ENCODE results near the gene TVP23C. TPM values are rescaled to one million over a fixed set of nuclear protein-coding genes. Genes with fewer than 3 reads are reported as not detected.

TVP23C gene
- polyA plus RNA-seq, 1 donor, result 20.6 TPM

DNA sequence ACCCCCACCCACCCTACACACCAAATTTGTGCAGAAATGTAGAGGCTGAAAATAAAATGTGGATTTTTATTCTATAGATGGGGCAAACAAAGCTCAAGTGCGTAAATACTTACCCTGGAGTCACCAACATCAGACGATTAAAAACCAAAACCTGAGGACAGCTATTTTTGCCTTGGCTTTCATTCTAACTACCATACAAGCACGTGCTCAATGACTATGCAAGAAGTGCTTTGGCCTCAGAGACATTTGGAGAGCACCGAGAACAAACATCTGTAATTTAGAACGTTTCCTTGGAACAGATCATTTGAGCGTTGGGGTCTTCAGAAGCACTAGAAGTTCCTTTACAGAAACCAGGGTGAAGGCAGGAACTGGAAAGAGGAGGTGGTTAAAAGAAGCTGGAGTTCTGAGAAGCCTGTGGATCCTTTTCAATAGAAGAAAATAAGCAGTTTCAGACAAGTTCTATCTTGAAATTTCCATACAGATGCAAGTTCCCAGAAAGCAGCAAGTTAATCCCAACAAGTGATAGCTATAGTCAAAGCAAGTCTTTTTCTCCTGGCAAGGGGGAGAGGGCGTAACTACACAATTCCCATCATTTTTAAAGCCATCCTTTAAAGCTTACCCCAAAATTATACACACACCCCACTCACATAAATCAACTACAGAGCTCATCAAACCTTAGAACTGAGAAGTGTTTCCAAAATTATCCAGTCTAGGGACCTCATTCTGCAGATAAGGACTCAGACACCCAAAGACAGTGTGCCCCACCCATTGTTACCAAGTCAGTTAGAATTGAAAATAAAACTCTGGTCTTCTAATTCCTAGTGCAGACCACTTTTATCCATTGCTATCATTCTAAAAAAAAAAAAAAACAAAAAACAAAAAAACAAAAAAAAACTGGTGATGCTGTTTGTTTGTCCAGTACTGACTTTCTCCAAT, 66.3 kb downstream of the TVP23C start:
- DNase-seq, result no peak

DNA sequence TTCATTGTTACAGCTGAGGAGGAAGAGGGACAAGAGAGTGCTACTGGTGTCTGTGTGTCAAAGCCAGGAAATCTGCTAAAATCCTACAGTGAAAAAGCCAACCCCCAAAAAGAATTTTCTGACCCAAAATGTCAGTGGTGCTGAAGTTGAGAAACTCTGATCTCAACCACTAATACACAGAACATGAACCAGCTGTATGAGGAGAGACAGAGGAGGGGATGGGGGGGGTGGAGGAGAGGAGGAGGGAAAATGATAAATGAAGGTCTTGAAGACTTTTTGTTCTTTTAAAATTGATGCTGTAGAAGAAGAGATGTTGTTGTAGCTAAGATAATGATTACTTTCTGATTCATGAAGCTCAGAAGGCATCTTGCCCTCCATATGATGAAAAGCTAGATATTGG, 68.5 kb downstream of the TVP23C start:
- DNase-seq, result no peak

DNA sequence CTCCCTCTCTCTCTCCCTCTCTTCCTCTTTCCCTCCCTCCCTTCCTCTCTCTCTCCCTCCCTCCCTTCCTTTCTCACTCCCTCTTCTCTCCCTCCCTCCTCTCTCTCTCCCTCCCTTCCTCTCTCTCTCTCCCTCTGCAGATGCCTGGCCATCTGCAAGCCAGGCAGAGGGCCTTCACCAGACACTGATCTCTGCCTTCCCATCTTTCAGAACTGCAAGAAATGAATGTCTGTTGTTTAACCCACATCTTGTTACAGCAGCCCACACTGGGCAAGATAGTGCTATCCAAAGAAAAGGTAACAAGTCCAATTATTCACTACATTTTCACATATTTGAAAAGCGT, 69.6 kb downstream of the TVP23C start:
- no peak for DNase-seq

GRCh38 chr17:15492791-15493692, 70.2 kb downstream of the TVP23C start:
- no peak for DNase-seq

DNA sequence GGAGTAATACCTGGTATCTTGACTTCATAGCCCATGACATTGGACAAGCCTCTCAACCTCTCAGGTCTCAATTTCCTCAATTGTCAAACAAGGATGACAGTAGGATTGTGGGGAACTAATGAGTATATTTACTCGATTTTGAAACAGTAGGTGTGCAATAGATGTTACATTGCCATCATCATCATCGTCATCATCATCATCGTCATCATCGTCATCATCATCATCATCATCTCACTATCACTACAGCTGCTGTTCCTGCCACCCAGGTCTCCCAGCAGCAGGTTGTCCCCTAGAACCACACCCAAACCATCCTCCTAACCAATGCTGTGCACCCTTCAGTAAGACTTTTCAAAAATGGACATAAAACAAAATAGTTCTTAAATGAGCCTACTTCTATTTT, 71.1 kb downstream of the TVP23C start:
- DNase-seq, result no peak

GRCh38 chr17:15490634-15491261, 72.5 kb downstream of the TVP23C start:
- DNase-seq, result no peak

GRCh38 chr17:15488557-15488956, 74.7 kb downstream of the TVP23C start:
- no peak for DNase-seq

DNA sequence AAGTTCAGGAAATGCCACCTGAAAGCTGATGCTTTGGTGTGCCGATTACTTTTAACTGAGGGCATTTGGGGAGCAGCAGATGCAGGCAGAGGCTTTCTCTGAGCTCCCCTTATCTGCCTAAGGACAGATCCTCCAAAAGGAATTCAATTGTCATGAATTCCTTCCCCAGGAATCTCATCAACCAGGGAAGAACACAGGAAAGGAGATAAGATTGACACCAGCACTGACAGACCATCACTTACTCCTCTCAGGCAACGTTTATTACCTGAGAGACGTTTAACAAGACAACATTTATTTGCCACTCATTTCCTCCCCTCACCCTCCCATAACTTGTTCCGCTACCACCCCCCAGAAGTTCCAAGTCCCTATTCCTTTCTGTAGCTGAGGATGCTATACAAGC, 78.2 kb downstream of the TVP23C start:
- DNase-seq, result no peak

DNA sequence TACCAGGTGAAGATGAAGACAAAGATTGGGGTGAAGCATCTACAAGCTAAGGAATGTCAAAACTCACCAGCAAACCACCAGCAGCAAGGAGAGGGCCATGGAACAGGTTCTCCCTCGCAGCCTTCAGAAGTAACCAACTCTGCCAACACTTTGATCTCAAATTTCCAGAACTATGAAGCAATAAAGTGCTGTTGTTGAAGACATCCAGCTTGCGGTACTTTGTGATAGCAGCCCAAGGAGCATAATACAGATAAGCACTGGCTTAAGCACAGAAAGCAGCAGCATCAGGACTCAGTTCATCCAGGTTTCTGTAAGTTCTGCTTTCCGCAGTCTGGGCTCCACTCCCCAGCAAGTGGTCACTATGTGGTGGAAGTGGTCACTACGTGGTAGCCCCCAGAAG, 79.9 kb downstream of the TVP23C start:
- no peak for DNase-seq

DNA sequence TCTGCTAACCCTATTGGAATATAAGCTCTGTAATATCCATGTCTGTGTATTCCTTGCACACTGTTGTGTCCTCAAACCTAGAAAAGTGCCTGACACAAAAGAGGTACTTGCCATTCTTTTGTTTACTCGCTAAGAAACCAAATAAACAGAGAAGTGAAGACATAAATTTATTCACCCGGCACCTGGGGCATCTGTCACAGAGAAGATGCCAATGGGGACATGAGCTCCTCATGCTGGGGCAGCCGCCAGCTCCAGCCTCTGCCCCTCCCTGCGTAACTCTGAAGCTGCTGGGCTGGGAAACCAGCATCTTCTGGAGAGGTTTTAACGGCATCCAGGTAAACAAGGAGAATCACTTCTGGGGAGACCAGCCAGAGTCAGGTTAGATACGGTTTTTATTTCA, 80.8 kb downstream of the TVP23C start:
- DNase-seq, result no peak

GRCh38 chr17:15481481-15481880, 81.8 kb downstream of the TVP23C start:
- no peak for DNase-seq

DNA sequence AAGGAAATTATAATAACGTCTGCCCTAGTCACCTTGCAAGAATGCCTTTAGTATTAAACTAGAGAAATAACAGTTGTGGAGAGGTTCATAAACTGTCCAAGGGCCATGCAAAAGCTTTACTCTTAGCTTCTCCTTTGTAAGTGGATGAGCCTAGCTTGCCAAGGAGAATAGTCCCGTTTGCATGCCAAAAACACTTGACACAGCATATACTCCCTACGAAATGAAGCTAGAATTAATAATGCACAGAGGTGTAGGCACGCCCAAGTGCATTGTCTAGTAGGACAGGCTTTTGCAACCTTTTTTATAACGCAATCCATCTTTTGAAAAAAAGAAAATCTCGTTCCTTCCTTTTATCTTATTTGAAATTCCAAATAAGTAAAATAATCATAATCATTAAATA, 83.1 kb downstream of the TVP23C start:
- no peak for DNase-seq

- no peak for DNase-seq
Measured at GRCh38 chr17:15479703-15480102, 83.6 kb downstream of the TVP23C start.

GRCh38 chr17:15478845-15479244, 84.4 kb downstream of the TVP23C start:
- DNase-seq, result no peak

GRCh38 chr17:15475631-15476354, 87.5 kb downstream of the TVP23C start:
- no peak for DNase-seq

- no peak for DNase-seq
Measured at GRCh38 chr17:15472891-15473290, 90.4 kb downstream of the TVP23C start.

GRCh38 chr17:15470536-15470935, 92.7 kb downstream of the TVP23C start:
- DNase-seq, result no peak

GRCh38 chr17:15469260-15469659, 94.0 kb downstream of the TVP23C start:
- DNase-seq, result no peak

DNA sequence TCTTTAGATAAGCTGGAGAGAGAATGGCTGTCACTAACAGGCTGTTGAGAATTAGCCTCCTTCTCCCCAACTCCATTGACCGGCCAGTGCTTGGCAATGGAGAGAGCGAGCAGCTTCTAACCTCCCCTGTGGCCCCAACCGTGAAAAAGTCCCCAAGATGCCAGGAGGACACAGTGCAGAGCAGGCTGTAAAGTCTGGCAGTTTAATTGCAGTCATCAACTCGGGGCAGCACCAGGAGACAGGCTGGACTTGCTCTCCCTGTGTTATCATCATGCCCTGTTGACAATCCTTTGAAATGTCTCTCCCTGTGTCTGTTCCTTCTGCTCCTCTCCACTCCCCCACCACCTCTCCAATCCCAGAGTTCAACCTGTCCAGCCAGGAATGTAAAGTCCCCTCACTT, 95.2 kb downstream of the TVP23C start:
- DNase-seq, result no peak

GRCh38 chr17:15467592-15467991, 95.7 kb downstream of the TVP23C start, which contains the start of gene CDRT4:
Gene CDRT4, minus strand, starts transcription at chr17:15467621. Its CDS starts 27,383 bp downstream, at chr17:15440238.
- DNase-seq, result no peak

- DNase-seq, result no peak
Measured at GRCh38 chr17:15466131-15466530, 97.2 kb downstream of the TVP23C start.

Measured in left kidney (tissue), 2 donors.